CD4-positive, alpha-beta memory T cell (primary cell): Measurements from ENCODE around the gene UBASH3B. TPM values are rescaled to one million over a fixed set of nuclear protein-coding genes. Genes with fewer than 3 reads are reported as not detected.

Experiments
- CTCF ChIA-PET: fragments of 350-600 bp; sonication (Branson Sonifier 250); formaldehyde crosslinking; loops from one replicate; lab custom pipeline; 2021; ENCODE audit warnings: inconsistent platforms; ENCODE audit not compliant: partially characterized antibody; lab: Charles Lee
- POLR2A ChIA-PET: fragments of 350-600 bp; sonication (Branson Sonifier 250); formaldehyde crosslinking; loops from one replicate; lab custom pipeline; 2021; ENCODE audit not compliant: partially characterized antibody; lab: Charles Lee
- DNase-seq, 5 donors: peaks; one replicate each; pipeline versions ENCODE4 v3.0.0 to v3.0.0-alpha.2; 2020 to 2022; ENCODE audit warnings: mixed read lengths in 1 of 5
- H3K27ac ChIP-seq: one replicate; pipeline ENCODE4 v1.7.0; 2013; ENCODE audit warnings: low read depth, low read length
- H3K27me3 ChIP-seq: 2 replicates; pipeline ENCODE4 v1.7.0; 2013; ENCODE audit warnings: mild to moderate bottlenecking, low read length, moderate library complexity; ENCODE audit not compliant: insufficient read depth
- H3K36me3 ChIP-seq: 2 replicates; pipeline ENCODE4 v1.7.0; 2013; ENCODE audit warnings: mild to moderate bottlenecking, low read length, moderate library complexity; ENCODE audit not compliant: insufficient read depth
- H3K4me1 ChIP-seq: 2 replicates; pipeline ENCODE4 v1.7.0; 2013; ENCODE audit warnings: mild to moderate bottlenecking, low read length, moderate library complexity; ENCODE audit not compliant: insufficient read depth
- H3K4me3 ChIP-seq, 2 donors: one replicate each; pipeline ENCODE4 v1.7.0; 2013; ENCODE audit warnings: low read length in 2 of 2, mild to moderate bottlenecking in 1 of 2
- H3K9me3 ChIP-seq, 2 donors: one replicate each; pipeline ENCODE4 v1.7.0; 2013; ENCODE audit warnings: low read length in 2 of 2, control low read depth in 1 of 2; ENCODE audit not compliant: control insufficient read depth in 1 of 2
- H3K27ac Mint-ChIP-seq, 7 donors: one replicate each; pipeline ENCODE4 v1.8.0; 2020 to 2021; ENCODE audit warnings: mixed read lengths in 7 of 7, mild to moderate bottlenecking in 6 of 7, inconsistent platforms in 3 of 7, moderate library complexity in 3 of 7
- H3K27me3 Mint-ChIP-seq, 2 donors: one replicate each; pipeline ENCODE4 v1.8.0; 2020 to 2021; ENCODE audit warnings: mixed read lengths in 2 of 2
- H3K36me3 Mint-ChIP-seq, 2 donors: one replicate each; pipeline ENCODE4 v1.8.0; 2020 to 2021; ENCODE audit warnings: mixed read lengths in 2 of 2, inconsistent platforms in 1 of 2, mild to moderate bottlenecking in 1 of 2
- H3K4me1 Mint-ChIP-seq, 4 donors: one replicate each; pipeline ENCODE4 v1.8.0; 2020 to 2021; ENCODE audit warnings: mixed read lengths in 4 of 4, mild to moderate bottlenecking in 1 of 4
- H3K4me3 Mint-ChIP-seq, 8 donors: one replicate each; pipeline ENCODE4 v1.8.0; 2020 to 2021; ENCODE audit warnings: mixed read lengths in 8 of 8, mild to moderate bottlenecking in 7 of 8, moderate library complexity in 6 of 8, inconsistent platforms in 3 of 8
- H3K9me3 Mint-ChIP-seq, 8 donors: one replicate each; pipeline ENCODE4 v1.8.0; 2020 to 2021; ENCODE audit warnings: mixed read lengths in 8 of 8, mild to moderate bottlenecking in 5 of 8, inconsistent platforms in 3 of 8, moderate library complexity in 1 of 8
- intact Hi-C: fragments of 100-400 bp; cut with micrococcal nuclease; formaldehyde crosslinking; loops from one replicate; pipeline ENCODE4 v1.15.1; 2023
- polyA plus RNA-seq, 2 donors: library from polyadenylated mRNA; unstranded; fragments of 300-500 nt; fragmentation: Illumina TruSeq; gene quantifications; one replicate each; pipeline ENCODE4 v1.2.3, GENCODE V29; 2021
- total RNA-seq, 2 experiments: library from RNA; stranded (reverse); gene quantifications; one replicate each; pipeline ENCODE4 v1.2.3, GENCODE V29; 2021

Gene UBASH3B
- total and polyA plus RNA-seq, 4 experiments from 2014 or later = 6.7 to 30.9 (median 20.2) TPM

GRCh38 chr11:122782222-122782621 lies 126.7 kb downstream of the UBASH3B start:
- ChIA-PET POLR2A (no interaction called here), CTCF (interaction anchor here (1.3 to 9.1 kb wide), 17 partner anchors 10 to 206 kb away, joined by 3 to 136 read pairs (median 16); partner anchors contain the start of gene UBASH3B)
- H3K27ac ChIP-seq = no peak overlapping the region
- H3K36me3 ChIP-seq = peaks cover 27% of the 10 kb centered on the region
- no peaks in the 10 kb centered on the region for H3K4me1 ChIP-seq
- Mint-ChIP-seq H3K4me1 (peaks cover 0 to 8% (median 1%) of the 10 kb centered on the region in 4 donors), H3K27ac (no peak overlapping the region), H3K27me3 (no peaks in the 10 kb centered on the region), H3K4me3 (no peak overlapping the region), H3K36me3 (peaks cover 51 to 53% of the 10 kb centered on the region in 2 donors), H3K9me3 (no peaks in the 10 kb centered on the region)
- intact Hi-C loops = no loop called here
- H3K9me3 ChIP-seq = no peaks in the 10 kb centered on the region
- DNase-seq = no peak
- H3K4me3 ChIP-seq = no peak overlapping the region
- no peaks in the 10 kb centered on the region for H3K27me3 ChIP-seq

GRCh38 chr11:122784325-122784955 lies 128.9 kb downstream of the UBASH3B start:
- H3K27me3 Mint-ChIP-seq = no peaks in the 10 kb centered on the region
- POLR2A ChIA-PET = no interaction called here
- peaks cover 34% of the 10 kb centered on the region for H3K36me3 ChIP-seq

GRCh38 chr11:122785031-122785541 lies 129.6 kb downstream of the UBASH3B start:
- Mint-ChIP-seq H3K27ac (peak overlapping the region in 1 of 7 donors; percentile 36), H3K27me3 (no peaks in the 10 kb centered on the region), H3K4me3 (no peak overlapping the region), H3K9me3 (no peaks in the 10 kb centered on the region), H3K36me3 (peaks cover 54 to 55% of the 10 kb centered on the region in 2 donors), H3K4me1 (peaks cover 0 to 5% (median 1%) of the 10 kb centered on the region in 4 donors)
- Histone ChIP-seq H3K27me3 (no peaks in the 10 kb centered on the region), H3K27ac (no peak overlapping the region), H3K9me3 (no peaks in the 10 kb centered on the region), H3K4me1 (no peaks in the 10 kb centered on the region), H3K36me3 (peaks cover 34% of the 10 kb centered on the region), H3K4me3 (no peak overlapping the region)
- ChIA-PET CTCF (interaction anchor here (1.1 to 7.0 kb wide), 3 partner anchors 15 to 157 kb away, joined by 3 to 136 read pairs (median 54); no protein-coding TSS in a partner anchor), POLR2A (no interaction called here)
- DNase-seq = no peak
- intact Hi-C loops = no loop called here

More at GRCh38 chr11:122784325-122784955, 128.9 kb downstream of the UBASH3B start:
- DNase-seq = no peak
- intact Hi-C loops = no loop called here
- Histone ChIP-seq H3K4me3 (no peak overlapping the region), H3K27ac (no peak overlapping the region), H3K4me1 (no peaks in the 10 kb centered on the region), H3K27me3 (no peaks in the 10 kb centered on the region), H3K9me3 (no peaks in the 10 kb centered on the region)
- Mint-ChIP-seq H3K9me3 (no peaks in the 10 kb centered on the region), H3K4me1 (peaks cover 0 to 5% (median 1%) of the 10 kb centered on the region in 4 donors), H3K36me3 (peaks cover 53 to 55% of the 10 kb centered on the region in 2 donors), H3K4me3 (no peak overlapping the region), H3K27ac (no peak overlapping the region)
- CTCF ChIA-PET = interaction anchor here (1.1 to 7.0 kb wide), 3 partner anchors 14 to 156 kb away, joined by 3 to 136 read pairs (median 54); no protein-coding TSS in a partner anchor

GRCh38 chr11:122786896-122787295 lies 131.4 kb downstream of the UBASH3B start:
- Mint-ChIP-seq H3K4me1 (peaks cover 0 to under 1% (median 0%) of the 10 kb centered on the region in 4 donors), H3K9me3 (no peaks in the 10 kb centered on the region), H3K4me3 (no peak overlapping the region), H3K36me3 (peaks cover 46 to 57% of the 10 kb centered on the region in 2 donors), H3K27me3 (no peaks in the 10 kb centered on the region), H3K27ac (peak overlapping the region in 1 of 7 donors; percentile 52)
- Histone ChIP-seq H3K9me3 (no peaks in the 10 kb centered on the region), H3K27ac (no peak overlapping the region), H3K4me1 (no peaks in the 10 kb centered on the region), H3K27me3 (no peaks in the 10 kb centered on the region), H3K36me3 (peaks cover 30% of the 10 kb centered on the region), H3K4me3 (no peak overlapping the region)
- CTCF ChIA-PET = interaction anchor here (0.9 to 2.7 kb wide), 6 partner anchors 9 to 206 kb away, joined by 3 to 11 read pairs (median 4); no protein-coding TSS in a partner anchor
- POLR2A ChIA-PET = no interaction called here
- intact Hi-C loops = no loop called here
- no peak for DNase-seq

- Mint-ChIP-seq H3K4me1 (peaks cover 0 to 2% (median 0%) of the 10 kb centered on the region in 4 donors), H3K27ac (no peak overlapping the region), H3K4me3 (no peak overlapping the region), H3K36me3 (peaks cover 43 to 57% of the 10 kb centered on the region in 2 donors), H3K27me3 (no peaks in the 10 kb centered on the region), H3K9me3 (no peaks in the 10 kb centered on the region)
- ChIA-PET CTCF (interaction anchor here (1.2 to 2.7 kb wide), 5 partner anchors 9 to 160 kb away, joined by 3 to 11 read pairs (median 8); no protein-coding TSS in a partner anchor), POLR2A (interaction anchor here (1.2 kb wide), 1 partner anchor 161 kb away, joined by 3 read pairs; no protein-coding TSS in a partner anchor)
- intact Hi-C loops = no loop called here
- no peak overlapping the region for H3K27ac ChIP-seq
- H3K36me3 ChIP-seq = peaks cover 18% of the 10 kb centered on the region
- no peak overlapping the region for H3K4me3 ChIP-seq
- DNase-seq = no peak
- H3K9me3 ChIP-seq = no peaks in the 10 kb centered on the region
- no peaks in the 10 kb centered on the region for H3K4me1 ChIP-seq
- no peaks in the 10 kb centered on the region for H3K27me3 ChIP-seq
Observed at GRCh38 chr11:122788781-122789535, 133.4 kb downstream of the UBASH3B start.

GRCh38 chr11:122789907-122790306 lies 134.4 kb downstream of the UBASH3B start:
- Histone ChIP-seq H3K27ac (no peak overlapping the region), H3K36me3 (peaks cover 18% of the 10 kb centered on the region), H3K27me3 (no peaks in the 10 kb centered on the region), H3K4me3 (no peak overlapping the region), H3K9me3 (no peaks in the 10 kb centered on the region), H3K4me1 (no peaks in the 10 kb centered on the region)
- no peak for DNase-seq
- intact Hi-C loops = no loop called here
- Mint-ChIP-seq H3K4me3 (no peak overlapping the region), H3K27ac (no peak overlapping the region), H3K9me3 (no peaks in the 10 kb centered on the region), H3K4me1 (peaks cover 0 to 2% (median 0%) of the 10 kb centered on the region in 4 donors), H3K36me3 (peaks cover 41 to 56% of the 10 kb centered on the region in 2 donors), H3K27me3 (no peaks in the 10 kb centered on the region)
- ChIA-PET POLR2A (no interaction called here), CTCF (interaction anchor here (1.2 to 5.4 kb wide), 3 partner anchors 8 to 161 kb away, joined by 3 to 29 read pairs (median 9); no protein-coding TSS in a partner anchor)
